Measurements from ENCODE around the gene CFAP45.

CFAP45 gene

GRCh38 chr1:159872891-159873290, 27.1 kb downstream of the CFAP45 start:
- Histone ChIP-seq H2AK5ac (ENCODE audit: low read depth, low read length) (no peak overlapping the region), H3K9me3 (replicated peaks in 1 of 2; ENCODE audit: control insufficient read depth in 2 of 2, insufficient read depth in 1 of 2, low read depth in 1 of 2, low read length in 2 of 2) (no peaks in the 10 kb centered on the region), H3K4me2 (ENCODE audit: insufficient read depth, low read length, poor library complexity, severe bottlenecking) (no peak overlapping the region), H3K79me1 (ENCODE audit: low read depth, low read length) (no peaks in the 10 kb centered on the region), H3K18ac (ENCODE audit: low read length) (peak overlapping the region; percentile 32), H3K4ac (ENCODE audit: low read length) (no peak overlapping the region), H4K91ac (ENCODE audit: low read depth, low read length, poor library complexity) (no peak overlapping the region), H3K9ac (ENCODE audit: low read depth, low read length, poor library complexity) (no peak overlapping the region), H3K27ac (replicated peaks; ENCODE audit: low read length) (no peak overlapping the region), H3K23ac (ENCODE audit: low read depth, low read length, poor library complexity) (peak overlapping the region; percentile 17), H2AFZ (ENCODE audit: low read length) (no peak overlapping the region), H2BK12ac (ENCODE audit: low read length) (no peak overlapping the region), H4K8ac (ENCODE audit: low read depth, low read length) (no peak overlapping the region), H3K36me3 (replicated peaks in 1 of 2; ENCODE audit: control insufficient read depth in 2 of 2, insufficient read depth in 2 of 2, low read length in 2 of 2) (no peaks in the 10 kb centered on the region), H3K14ac (ENCODE audit: low read length) (no peak overlapping the region), H2BK5ac (ENCODE audit: low read length) (no peak overlapping the region), H3K4me1 (ENCODE audit: control insufficient read depth in 2 of 2, insufficient read depth in 1 of 2, low read depth in 1 of 2, low read length in 2 of 2) (peaks cover 0 to 2% of the 10 kb centered on the region in 2 donors), H2BK15ac (ENCODE audit: low read length) (no peak overlapping the region), H3K4me3 (ENCODE audit: low read length in 2 of 2) (no peak overlapping the region), H3K27me3 (ENCODE audit: control insufficient read depth in 3 of 3, insufficient read depth in 3 of 3, low read depth in 1 of 3, low read length in 3 of 3) (peaks cover 0 to 48% (median 0%) of the 10 kb centered on the region in 3 experiments), H2BK120ac (ENCODE audit: low read depth, low read length) (no peak overlapping the region)
- DNase-seq (ENCODE audit: low spot score) = no peak
- WGBS, 2 donors (ENCODE audit: extremely low coverage in 2 of 2, insufficient read length in 2 of 2, insufficient replicate concordance in 1 of 2) = no CpG with 5 or more reads among the region's 15 CpGs

- no peak overlapping the region for H2BK5ac ChIP-seq (ENCODE audit: low read length)
- H3K4ac ChIP-seq (ENCODE audit: low read length) = no peak overlapping the region
- DNase-seq (ENCODE audit: low spot score) = no peak
- H3K18ac ChIP-seq (ENCODE audit: low read length) = no peak overlapping the region
- WGBS, 2 donors (ENCODE audit: extremely low coverage in 2 of 2, insufficient read length in 2 of 2, insufficient replicate concordance in 1 of 2) = no CpG with 5 or more reads among the region's 5 CpGs
- peaks cover 0 to 3% of the 10 kb centered on the region in 2 donors for H3K4me1 ChIP-seq (ENCODE audit: control insufficient read depth in 2 of 2, insufficient read depth in 1 of 2, low read depth in 1 of 2, low read length in 2 of 2)
- H2BK120ac ChIP-seq (ENCODE audit: low read depth, low read length) = no peak overlapping the region
- H3K27ac ChIP-seq (replicated peaks; ENCODE audit: low read length) = no peak overlapping the region
- peaks cover 0 to 58% (median 0%) of the 10 kb centered on the region in 3 experiments for H3K27me3 ChIP-seq (ENCODE audit: control insufficient read depth in 3 of 3, insufficient read depth in 3 of 3, low read depth in 1 of 3, low read length in 3 of 3)
- no peak overlapping the region for H2AFZ ChIP-seq (ENCODE audit: low read length)
- H4K8ac ChIP-seq (ENCODE audit: low read depth, low read length) = no peak overlapping the region
- no peak overlapping the region for H2AK5ac ChIP-seq (ENCODE audit: low read depth, low read length)
- no peak overlapping the region for H3K23ac ChIP-seq (ENCODE audit: low read depth, low read length, poor library complexity)
- no peaks in the 10 kb centered on the region for H3K79me1 ChIP-seq (ENCODE audit: low read depth, low read length)
- no peak overlapping the region for H3K14ac ChIP-seq (ENCODE audit: low read length)
- H3K9me3 ChIP-seq (replicated peaks in 1 of 2; ENCODE audit: control insufficient read depth in 2 of 2, insufficient read depth in 1 of 2, low read depth in 1 of 2, low read length in 2 of 2) = no peaks in the 10 kb centered on the region
- no peak overlapping the region for H3K4me2 ChIP-seq (ENCODE audit: insufficient read depth, low read length, poor library complexity, severe bottlenecking)
- no peak overlapping the region for H3K4me3 ChIP-seq (ENCODE audit: low read length in 2 of 2)
- H3K9ac ChIP-seq (ENCODE audit: low read depth, low read length, poor library complexity) = no peak overlapping the region
- H2BK12ac ChIP-seq (ENCODE audit: low read length) = no peak overlapping the region
- no peak overlapping the region for H2BK15ac ChIP-seq (ENCODE audit: low read length)
- H3K36me3 ChIP-seq (replicated peaks in 1 of 2; ENCODE audit: control insufficient read depth in 2 of 2, insufficient read depth in 2 of 2, low read length in 2 of 2) = no peaks in the 10 kb centered on the region
- no peak overlapping the region for H4K91ac ChIP-seq (ENCODE audit: low read depth, low read length, poor library complexity)
These were observed 29.3 kb downstream of the CFAP45 start for GRCh38 chr1:159870704-159871103.

GRCh38 chr1:159869607-159870006, 30.4 kb downstream of the CFAP45 start:
- no CpG with 5 or more reads among the region's 1 CpG for WGBS, 2 donors (ENCODE audit: extremely low coverage in 2 of 2, insufficient read length in 2 of 2, insufficient replicate concordance in 1 of 2)
- Histone ChIP-seq H3K18ac (ENCODE audit: low read length) (no peak overlapping the region), H3K4me3 (ENCODE audit: low read length in 2 of 2) (no peak overlapping the region)

GRCh38 chr1:159869173-159869572, 30.8 kb downstream of the CFAP45 start:
- no peak overlapping the region for H2BK15ac ChIP-seq (ENCODE audit: low read length)
- H2BK120ac ChIP-seq (ENCODE audit: low read depth, low read length) = no peak overlapping the region
- H3K4me2 ChIP-seq (ENCODE audit: insufficient read depth, low read length, poor library complexity, severe bottlenecking) = no peak overlapping the region
- no peak overlapping the region for H3K18ac ChIP-seq (ENCODE audit: low read length)
- H3K4me1 ChIP-seq (ENCODE audit: control insufficient read depth in 2 of 2, insufficient read depth in 1 of 2, low read depth in 1 of 2, low read length in 2 of 2) = peaks cover 0 to 3% of the 10 kb centered on the region in 2 donors
- no peak overlapping the region for H3K27ac ChIP-seq (replicated peaks; ENCODE audit: low read length)
- no peak overlapping the region for H3K14ac ChIP-seq (ENCODE audit: low read length)
- no peak overlapping the region for H2AFZ ChIP-seq (ENCODE audit: low read length)
- H2BK12ac ChIP-seq (ENCODE audit: low read length) = no peak overlapping the region
- H3K36me3 ChIP-seq (replicated peaks in 1 of 2; ENCODE audit: control insufficient read depth in 2 of 2, insufficient read depth in 2 of 2, low read length in 2 of 2) = no peaks in the 10 kb centered on the region
- peaks cover 0 to 52% (median 0%) of the 10 kb centered on the region in 3 experiments for H3K27me3 ChIP-seq (ENCODE audit: control insufficient read depth in 3 of 3, insufficient read depth in 3 of 3, low read depth in 1 of 3, low read length in 3 of 3)
- H4K8ac ChIP-seq (ENCODE audit: low read depth, low read length) = no peak overlapping the region
- H3K4me3 ChIP-seq (ENCODE audit: low read length in 2 of 2) = no peak overlapping the region
- no peak for DNase-seq (ENCODE audit: low spot score)
- H2AK5ac ChIP-seq (ENCODE audit: low read depth, low read length) = no peak overlapping the region
- no peak overlapping the region for H4K91ac ChIP-seq (ENCODE audit: low read depth, low read length, poor library complexity)
- no CpG with 5 or more reads among the region's 4 CpGs for WGBS, 2 donors (ENCODE audit: extremely low coverage in 2 of 2, insufficient read length in 2 of 2, insufficient replicate concordance in 1 of 2)
- no peak overlapping the region for H3K4ac ChIP-seq (ENCODE audit: low read length)
- no peaks in the 10 kb centered on the region for H3K9me3 ChIP-seq (replicated peaks in 1 of 2; ENCODE audit: control insufficient read depth in 2 of 2, insufficient read depth in 1 of 2, low read depth in 1 of 2, low read length in 2 of 2)
- H3K23ac ChIP-seq (ENCODE audit: low read depth, low read length, poor library complexity) = no peak overlapping the region
- H3K79me1 ChIP-seq (ENCODE audit: low read depth, low read length) = no peaks in the 10 kb centered on the region
- H3K9ac ChIP-seq (ENCODE audit: low read depth, low read length, poor library complexity) = no peak overlapping the region
- no peak overlapping the region for H2BK5ac ChIP-seq (ENCODE audit: low read length)

More at GRCh38 chr1:159869607-159870006, 30.4 kb downstream of the CFAP45 start:
- Histone ChIP-seq H3K79me1 (ENCODE audit: low read depth, low read length) (no peaks in the 10 kb centered on the region), H3K23ac (ENCODE audit: low read depth, low read length, poor library complexity) (no peak overlapping the region), H3K36me3 (replicated peaks in 1 of 2; ENCODE audit: control insufficient read depth in 2 of 2, insufficient read depth in 2 of 2, low read length in 2 of 2) (no peaks in the 10 kb centered on the region), H2BK120ac (ENCODE audit: low read depth, low read length) (no peak overlapping the region), H2BK12ac (ENCODE audit: low read length) (no peak overlapping the region), H3K27ac (replicated peaks; ENCODE audit: low read length) (no peak overlapping the region), H3K27me3 (ENCODE audit: control insufficient read depth in 3 of 3, insufficient read depth in 3 of 3, low read depth in 1 of 3, low read length in 3 of 3) (peaks cover 0 to 53% (median 0%) of the 10 kb centered on the region in 3 experiments), H2BK15ac (ENCODE audit: low read length) (no peak overlapping the region), H3K9me3 (replicated peaks in 1 of 2; ENCODE audit: control insufficient read depth in 2 of 2, insufficient read depth in 1 of 2, low read depth in 1 of 2, low read length in 2 of 2) (no peaks in the 10 kb centered on the region), H3K14ac (ENCODE audit: low read length) (no peak overlapping the region), H3K4me1 (ENCODE audit: control insufficient read depth in 2 of 2, insufficient read depth in 1 of 2, low read depth in 1 of 2, low read length in 2 of 2) (peaks cover 0 to 3% of the 10 kb centered on the region in 2 donors), H4K91ac (ENCODE audit: low read depth, low read length, poor library complexity) (no peak overlapping the region), H3K4me2 (ENCODE audit: insufficient read depth, low read length, poor library complexity, severe bottlenecking) (no peak overlapping the region), H2BK5ac (ENCODE audit: low read length) (no peak overlapping the region), H3K9ac (ENCODE audit: low read depth, low read length, poor library complexity) (no peak overlapping the region), H2AFZ (ENCODE audit: low read length) (no peak overlapping the region), H4K8ac (ENCODE audit: low read depth, low read length) (no peak overlapping the region), H2AK5ac (ENCODE audit: low read depth, low read length) (no peak overlapping the region), H3K4ac (ENCODE audit: low read length) (no peak overlapping the region)
- no peak for DNase-seq (ENCODE audit: low spot score)
